ENCODE measurements around the gene TMBIM1. TPM values are rescaled to one million over a fixed set of nuclear protein-coding genes. Genes with fewer than 3 reads are reported as not detected.

Gene TMBIM1
- total and polyA plus RNA-seq, 4 donors: 92.1 to 258 (median 147) TPM

GRCh38 chr2:218245214-218245613, 47.1 kb downstream of the TMBIM1 start:
- H3K4me3 ChIP-seq: no peak overlapping the region
- no peaks in the 10 kb centered on the region for H3K27me3 ChIP-seq (ENCODE audit: control insufficient read depth in 3 of 3, insufficient read depth in 3 of 3, low read length in 2 of 3)
- H3K9ac ChIP-seq (ENCODE audit: insufficient read depth in 1 of 2, low read length in 2 of 2): no peak overlapping the region
- H3K9me3 ChIP-seq (ENCODE audit: control insufficient read depth in 4 of 4, insufficient read depth in 3 of 4, low read length in 3 of 4): no peaks in the 10 kb centered on the region
- WGBS, 2 donors: 60 to 79% methylated on average over 5 of the region's 5 CpGs
- DNase-seq (peak in 2 of 3 donors; percentile 20 to 37), ATAC-seq (ENCODE audit: insufficient read depth, low FRiP score) (peak; percentile 56)
- H3K4me1 ChIP-seq (ENCODE audit: control insufficient read depth in 5 of 5, insufficient read depth in 5 of 5, low read length in 5 of 5): peaks cover 0 to 11% (median 0%) of the 10 kb centered on the region in 5 donors
- no peak for TF ChIP-seq CTCF (IDR thresholded peaks at IDR 0.05; ENCODE audit: control extremely low read depth, extremely low read depth)
- H3K27ac ChIP-seq (ENCODE audit: low read depth in 1 of 2, low read length in 1 of 2): no peak overlapping the region
- peaks cover 48 to 64% (median 54%) of the 10 kb centered on the region in 4 donors for H3K36me3 ChIP-seq (ENCODE audit: control insufficient read depth in 4 of 4, insufficient read depth in 4 of 4, low read length in 4 of 4)

- TF ChIP-seq CTCF (IDR thresholded peaks at IDR 0.05; ENCODE audit: control extremely low read depth, extremely low read depth): no peak
- WGBS, 2 donors: 82 to 93% methylated on average over 2 of the region's 2 CpGs
- H3K27me3 ChIP-seq (ENCODE audit: control insufficient read depth in 3 of 3, insufficient read depth in 3 of 3, low read length in 2 of 3): no peaks in the 10 kb centered on the region
- no peak for DNase-seq
- no peak overlapping the region for H3K27ac ChIP-seq (ENCODE audit: low read depth in 1 of 2, low read length in 1 of 2)
- peaks cover 0 to 11% (median 0%) of the 10 kb centered on the region in 5 donors for H3K4me1 ChIP-seq (ENCODE audit: control insufficient read depth in 5 of 5, insufficient read depth in 5 of 5, low read length in 5 of 5)
- H3K9me3 ChIP-seq (ENCODE audit: control insufficient read depth in 4 of 4, insufficient read depth in 3 of 4, low read length in 3 of 4): no peaks in the 10 kb centered on the region
- peaks cover 46 to 60% (median 50%) of the 10 kb centered on the region in 4 donors for H3K36me3 ChIP-seq (ENCODE audit: control insufficient read depth in 4 of 4, insufficient read depth in 4 of 4, low read length in 4 of 4)
- no peak overlapping the region for H3K9ac ChIP-seq (ENCODE audit: insufficient read depth in 1 of 2, low read length in 2 of 2)
- no peak overlapping the region for H3K4me3 ChIP-seq
- no peak for ATAC-seq (ENCODE audit: insufficient read depth, low FRiP score)
Measured at GRCh38 chr2:218244665-218245064, 47.6 kb downstream of the TMBIM1 start.

GRCh38 chr2:218244204-218244603, 48.1 kb downstream of the TMBIM1 start:
- H3K9ac ChIP-seq (ENCODE audit: insufficient read depth in 1 of 2, low read length in 2 of 2): no peak overlapping the region
- 50 to 74% methylated on average over 1 of the region's 1 CpG for WGBS, 2 donors
- no peak for DNase-seq
- no peak for TF ChIP-seq CTCF (IDR thresholded peaks at IDR 0.05; ENCODE audit: control extremely low read depth, extremely low read depth)
- H3K36me3 ChIP-seq (ENCODE audit: control insufficient read depth in 4 of 4, insufficient read depth in 4 of 4, low read length in 4 of 4): peaks cover 43 to 58% (median 48%) of the 10 kb centered on the region in 4 donors
- H3K4me1 ChIP-seq (ENCODE audit: control insufficient read depth in 5 of 5, insufficient read depth in 5 of 5, low read length in 5 of 5): peaks cover 0 to 11% (median 0%) of the 10 kb centered on the region in 5 donors
- H3K27me3 ChIP-seq (ENCODE audit: control insufficient read depth in 3 of 3, insufficient read depth in 3 of 3, low read length in 2 of 3): no peaks in the 10 kb centered on the region
- ATAC-seq (ENCODE audit: insufficient read depth, low FRiP score): no peak
- no peaks in the 10 kb centered on the region for H3K9me3 ChIP-seq (ENCODE audit: control insufficient read depth in 4 of 4, insufficient read depth in 3 of 4, low read length in 3 of 4)
- no peak overlapping the region for H3K27ac ChIP-seq (ENCODE audit: low read depth in 1 of 2, low read length in 1 of 2)
- H3K4me3 ChIP-seq: no peak overlapping the region

GRCh38 chr2:218238887-218239286, 53.4 kb downstream of the TMBIM1 start:
- ATAC-seq (ENCODE audit: insufficient read depth, low FRiP score): no peak
- H3K36me3 ChIP-seq (ENCODE audit: control insufficient read depth in 4 of 4, insufficient read depth in 4 of 4, low read length in 4 of 4): peaks cover 31 to 41% (median 40%) of the 10 kb centered on the region in 4 donors

More at GRCh38 chr2:218238887-218239286, 53.4 kb downstream of the TMBIM1 start:
- no peak overlapping the region for H3K4me3 ChIP-seq
- H3K27ac ChIP-seq (ENCODE audit: low read depth in 1 of 2, low read length in 1 of 2): no peak overlapping the region
- 92 to 94% methylated on average over 1 of the region's 1 CpG for WGBS, 2 donors
- no peak for DNase-seq
- H3K9ac ChIP-seq (ENCODE audit: insufficient read depth in 1 of 2, low read length in 2 of 2): no peak overlapping the region
- peaks cover 0 to 12% (median 2%) of the 10 kb centered on the region in 5 donors for H3K4me1 ChIP-seq (ENCODE audit: control insufficient read depth in 5 of 5, insufficient read depth in 5 of 5, low read length in 5 of 5)
- H3K27me3 ChIP-seq (ENCODE audit: control insufficient read depth in 3 of 3, insufficient read depth in 3 of 3, low read length in 2 of 3): no peaks in the 10 kb centered on the region
- H3K9me3 ChIP-seq (ENCODE audit: control insufficient read depth in 4 of 4, insufficient read depth in 3 of 4, low read length in 3 of 4): no peaks in the 10 kb centered on the region
- no peak for TF ChIP-seq CTCF (IDR thresholded peaks at IDR 0.05; ENCODE audit: control extremely low read depth, extremely low read depth)
